DND-41 (cell line): ENCODE results near the gene KCNAB1.

Experiments used
- CTCF ChIP-seq: IDR thresholded peaks from 2 replicates; pipeline ENCODE4 v1.5.1; 2012; ENCODE audit warnings: borderline replicate concordance, low read length, moderate library complexity, mild to moderate bottlenecking; ENCODE audit not compliant: poor library complexity, severe bottlenecking; ENCODE audit errors: extremely low read depth
- EZH2 ChIP-seq: IDR thresholded peaks from 3 replicates; pipeline ENCODE4 v1.6.1; 2012; ENCODE audit warnings: borderline replicate concordance, low read depth, mild to moderate bottlenecking, moderate library complexity, low read length, inconsistent platforms; ENCODE audit not compliant: severe bottlenecking

GRCh38 chr3:156463123-156463522 lies 342.7 kb downstream of the KCNAB1 start:
- TF ChIP-seq CTCF (no peak), EZH2 (no peak)
